ENCODE results near the gene CHD5.

DNA sequence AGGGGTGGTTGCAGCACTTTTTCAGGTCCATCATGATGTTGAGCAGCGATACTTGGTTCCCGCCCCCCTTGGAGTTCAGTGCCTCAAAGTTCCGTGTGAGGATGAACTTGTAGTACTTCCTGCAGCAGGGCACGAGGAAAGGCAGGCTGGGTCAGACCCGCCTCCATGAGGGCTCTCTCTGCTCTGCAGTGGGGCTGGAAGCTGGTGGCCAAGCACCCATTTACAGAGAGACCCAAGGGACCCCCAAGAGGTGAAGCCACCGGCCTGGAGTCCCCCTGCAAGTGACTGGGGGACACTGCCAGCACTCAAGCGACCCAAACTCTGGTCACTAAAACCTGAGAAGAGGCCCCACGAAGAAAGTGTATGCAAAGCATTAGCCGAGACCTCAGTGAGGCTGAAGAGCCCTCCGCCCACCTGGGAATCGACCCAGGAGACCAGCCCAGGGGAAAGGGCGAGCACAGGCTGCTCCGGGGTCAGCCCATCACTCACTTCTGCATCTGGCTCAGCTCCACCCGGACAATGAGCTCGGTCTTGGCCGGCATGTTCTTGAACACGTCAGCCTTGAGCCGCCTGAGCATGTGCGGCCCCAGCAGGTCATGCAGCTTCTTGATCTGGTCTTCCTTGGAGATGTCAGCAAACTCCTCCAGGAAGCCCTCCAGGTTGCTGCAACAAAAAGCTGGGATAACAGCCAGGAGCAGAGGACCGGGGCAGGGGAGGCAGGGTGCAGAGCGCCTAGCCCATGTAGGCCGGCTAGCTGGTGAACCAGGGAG, 45.2 kb downstream of the CHD5 start:
- TF ChIP-seq, protein P1, sequence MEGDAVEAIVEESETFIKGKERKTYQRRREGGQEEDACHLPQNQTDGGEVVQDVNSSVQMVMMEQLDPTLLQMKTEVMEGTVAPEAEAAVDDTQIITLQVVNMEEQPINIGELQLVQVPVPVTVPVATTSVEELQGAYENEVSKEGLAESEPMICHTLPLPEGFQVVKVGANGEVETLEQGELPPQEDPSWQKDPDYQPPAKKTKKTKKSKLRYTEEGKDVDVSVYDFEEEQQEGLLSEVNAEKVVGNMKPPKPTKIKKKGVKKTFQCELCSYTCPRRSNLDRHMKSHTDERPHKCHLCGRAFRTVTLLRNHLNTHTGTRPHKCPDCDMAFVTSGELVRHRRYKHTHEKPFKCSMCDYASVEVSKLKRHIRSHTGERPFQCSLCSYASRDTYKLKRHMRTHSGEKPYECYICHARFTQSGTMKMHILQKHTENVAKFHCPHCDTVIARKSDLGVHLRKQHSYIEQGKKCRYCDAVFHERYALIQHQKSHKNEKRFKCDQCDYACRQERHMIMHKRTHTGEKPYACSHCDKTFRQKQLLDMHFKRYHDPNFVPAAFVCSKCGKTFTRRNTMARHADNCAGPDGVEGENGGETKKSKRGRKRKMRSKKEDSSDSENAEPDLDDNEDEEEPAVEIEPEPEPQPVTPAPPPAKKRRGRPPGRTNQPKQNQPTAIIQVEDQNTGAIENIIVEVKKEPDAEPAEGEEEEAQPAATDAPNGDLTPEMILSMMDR (IDR thresholded peaks at IDR 0.05; ENCODE audit: poor library complexity, severe bottlenecking) = no peak
- TF ChIP-seq POLR2AphosphoS5 (IDR thresholded peaks at IDR 0.05) (no peak), EP300 (conservative IDR thresholded peaks at IDR 0.05; ENCODE audit: poor library complexity, severe bottlenecking) (no peak), EZH2 (IDR thresholded peaks at IDR 0.05; ENCODE audit: borderline replicate concordance, insufficient read depth, low read length, poor library complexity, severe bottlenecking) (no peak), RAD21 (conservative IDR thresholded peaks at IDR 0.05) (no peak)
- TF ChIP-seq, protein P2, sequence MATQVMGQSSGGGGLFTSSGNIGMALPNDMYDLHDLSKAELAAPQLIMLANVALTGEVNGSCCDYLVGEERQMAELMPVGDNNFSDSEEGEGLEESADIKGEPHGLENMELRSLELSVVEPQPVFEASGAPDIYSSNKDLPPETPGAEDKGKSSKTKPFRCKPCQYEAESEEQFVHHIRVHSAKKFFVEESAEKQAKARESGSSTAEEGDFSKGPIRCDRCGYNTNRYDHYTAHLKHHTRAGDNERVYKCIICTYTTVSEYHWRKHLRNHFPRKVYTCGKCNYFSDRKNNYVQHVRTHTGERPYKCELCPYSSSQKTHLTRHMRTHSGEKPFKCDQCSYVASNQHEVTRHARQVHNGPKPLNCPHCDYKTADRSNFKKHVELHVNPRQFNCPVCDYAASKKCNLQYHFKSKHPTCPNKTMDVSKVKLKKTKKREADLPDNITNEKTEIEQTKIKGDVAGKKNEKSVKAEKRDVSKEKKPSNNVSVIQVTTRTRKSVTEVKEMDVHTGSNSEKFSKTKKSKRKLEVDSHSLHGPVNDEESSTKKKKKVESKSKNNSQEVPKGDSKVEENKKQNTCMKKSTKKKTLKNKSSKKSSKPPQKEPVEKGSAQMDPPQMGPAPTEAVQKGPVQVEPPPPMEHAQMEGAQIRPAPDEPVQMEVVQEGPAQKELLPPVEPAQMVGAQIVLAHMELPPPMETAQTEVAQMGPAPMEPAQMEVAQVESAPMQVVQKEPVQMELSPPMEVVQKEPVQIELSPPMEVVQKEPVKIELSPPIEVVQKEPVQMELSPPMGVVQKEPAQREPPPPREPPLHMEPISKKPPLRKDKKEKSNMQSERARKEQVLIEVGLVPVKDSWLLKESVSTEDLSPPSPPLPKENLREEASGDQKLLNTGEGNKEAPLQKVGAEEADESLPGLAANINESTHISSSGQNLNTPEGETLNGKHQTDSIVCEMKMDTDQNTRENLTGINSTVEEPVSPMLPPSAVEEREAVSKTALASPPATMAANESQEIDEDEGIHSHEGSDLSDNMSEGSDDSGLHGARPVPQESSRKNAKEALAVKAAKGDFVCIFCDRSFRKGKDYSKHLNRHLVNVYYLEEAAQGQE (IDR thresholded peaks at IDR 0.05; ENCODE audit: borderline replicate concordance) = no peak

All from neural cell (in vitro differentiated cells).